ENCODE measurements around the gene ATXN7.

DNA sequence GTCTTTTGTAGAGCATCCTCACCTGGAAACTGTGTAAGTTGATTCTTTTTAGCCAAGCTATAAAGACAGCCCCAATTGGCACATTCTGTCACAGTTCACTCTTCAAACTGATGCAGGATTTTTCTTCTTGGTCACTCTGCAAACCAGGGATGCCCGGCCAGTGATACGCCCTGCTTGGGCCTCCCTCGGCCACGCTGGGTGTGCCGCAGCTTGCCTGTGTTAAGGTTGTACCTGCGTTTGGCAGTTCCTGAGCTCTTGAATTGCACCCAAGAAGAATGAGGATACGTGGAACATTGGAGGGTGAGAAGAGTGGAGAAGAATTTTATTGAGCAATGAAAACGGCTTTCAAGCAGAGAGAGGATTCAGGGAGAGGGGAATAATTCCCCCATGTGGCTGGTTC, 109.7 kb downstream of the ATXN7 start:
- TF ChIP-seq, protein P1, sequence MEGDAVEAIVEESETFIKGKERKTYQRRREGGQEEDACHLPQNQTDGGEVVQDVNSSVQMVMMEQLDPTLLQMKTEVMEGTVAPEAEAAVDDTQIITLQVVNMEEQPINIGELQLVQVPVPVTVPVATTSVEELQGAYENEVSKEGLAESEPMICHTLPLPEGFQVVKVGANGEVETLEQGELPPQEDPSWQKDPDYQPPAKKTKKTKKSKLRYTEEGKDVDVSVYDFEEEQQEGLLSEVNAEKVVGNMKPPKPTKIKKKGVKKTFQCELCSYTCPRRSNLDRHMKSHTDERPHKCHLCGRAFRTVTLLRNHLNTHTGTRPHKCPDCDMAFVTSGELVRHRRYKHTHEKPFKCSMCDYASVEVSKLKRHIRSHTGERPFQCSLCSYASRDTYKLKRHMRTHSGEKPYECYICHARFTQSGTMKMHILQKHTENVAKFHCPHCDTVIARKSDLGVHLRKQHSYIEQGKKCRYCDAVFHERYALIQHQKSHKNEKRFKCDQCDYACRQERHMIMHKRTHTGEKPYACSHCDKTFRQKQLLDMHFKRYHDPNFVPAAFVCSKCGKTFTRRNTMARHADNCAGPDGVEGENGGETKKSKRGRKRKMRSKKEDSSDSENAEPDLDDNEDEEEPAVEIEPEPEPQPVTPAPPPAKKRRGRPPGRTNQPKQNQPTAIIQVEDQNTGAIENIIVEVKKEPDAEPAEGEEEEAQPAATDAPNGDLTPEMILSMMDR (conservative IDR thresholded peaks at IDR 0.05; ENCODE audit: low read depth, low read length) = no peak
- TF ChIP-seq RFX5 (IDR thresholded peaks at IDR 0.05; ENCODE audit: low read depth, low read length) (no peak), BHLHE40 (IDR thresholded peaks at IDR 0.05; ENCODE audit: low read depth, low read length) (no peak), POLR2A (IDR thresholded peaks at IDR 0.05; ENCODE audit: low read depth, low read length) (no peak), RCOR1 (IDR thresholded peaks at IDR 0.05; ENCODE audit: insufficient replicate concordance, low read length) (no peak), MAFK (IDR thresholded peaks at IDR 0.05; ENCODE audit: low read depth, low read length) (no peak), SMC3 (IDR thresholded peaks at IDR 0.05; ENCODE audit: low read depth, low read length) (no peak), CEBPB (IDR thresholded peaks at IDR 0.05; ENCODE audit: low read depth, low read length) (no peak), MXI1 (IDR thresholded peaks at IDR 0.05; ENCODE audit: borderline replicate concordance, low read depth, low read length) (no peak), NFE2L2 (IDR thresholded peaks at IDR 0.05; ENCODE audit: low read depth, low read length) (no peak), RAD21 (IDR thresholded peaks at IDR 0.05; ENCODE audit: low read length) (no peak), CHD1 (IDR thresholded peaks at IDR 0.05; ENCODE audit: low read depth, low read length) (no peak)
- TF ChIP-seq, protein P2, sequence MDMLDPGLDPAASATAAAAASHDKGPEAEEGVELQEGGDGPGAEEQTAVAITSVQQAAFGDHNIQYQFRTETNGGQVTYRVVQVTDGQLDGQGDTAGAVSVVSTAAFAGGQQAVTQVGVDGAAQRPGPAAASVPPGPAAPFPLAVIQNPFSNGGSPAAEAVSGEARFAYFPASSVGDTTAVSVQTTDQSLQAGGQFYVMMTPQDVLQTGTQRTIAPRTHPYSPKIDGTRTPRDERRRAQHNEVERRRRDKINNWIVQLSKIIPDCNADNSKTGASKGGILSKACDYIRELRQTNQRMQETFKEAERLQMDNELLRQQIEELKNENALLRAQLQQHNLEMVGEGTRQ (IDR thresholded peaks at IDR 0.05; ENCODE audit: low read depth, low read length) = no peak
- TF ChIP-seq, protein P3, sequence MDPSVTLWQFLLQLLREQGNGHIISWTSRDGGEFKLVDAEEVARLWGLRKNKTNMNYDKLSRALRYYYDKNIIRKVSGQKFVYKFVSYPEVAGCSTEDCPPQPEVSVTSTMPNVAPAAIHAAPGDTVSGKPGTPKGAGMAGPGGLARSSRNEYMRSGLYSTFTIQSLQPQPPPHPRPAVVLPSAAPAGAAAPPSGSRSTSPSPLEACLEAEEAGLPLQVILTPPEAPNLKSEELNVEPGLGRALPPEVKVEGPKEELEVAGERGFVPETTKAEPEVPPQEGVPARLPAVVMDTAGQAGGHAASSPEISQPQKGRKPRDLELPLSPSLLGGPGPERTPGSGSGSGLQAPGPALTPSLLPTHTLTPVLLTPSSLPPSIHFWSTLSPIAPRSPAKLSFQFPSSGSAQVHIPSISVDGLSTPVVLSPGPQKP (IDR thresholded peaks at IDR 0.05; ENCODE audit: borderline replicate concordance, low read depth, low read length) = no peak
